HG02588 (cell line): ENCODE measurements around the gene OR2C3.
A peak's percentile ranks its signal among the peaks of the same experiment; 100 is the strongest.
"Not testable (repeated sequence)": the region's sequence is repeated elsewhere in the genome, so short reads cannot be mapped to it uniquely, and the experiment has no call there.

Experiments used
- ATAC-seq: cut with Tn5 transposase; IDR thresholded peaks from one replicate; pipeline ENCODE4 v1.9.1; 2021; ENCODE audit warnings: mild to moderate bottlenecking, moderate library complexity; ENCODE audit not compliant: unreplicated experiment

Gene OR2C3

DNA sequence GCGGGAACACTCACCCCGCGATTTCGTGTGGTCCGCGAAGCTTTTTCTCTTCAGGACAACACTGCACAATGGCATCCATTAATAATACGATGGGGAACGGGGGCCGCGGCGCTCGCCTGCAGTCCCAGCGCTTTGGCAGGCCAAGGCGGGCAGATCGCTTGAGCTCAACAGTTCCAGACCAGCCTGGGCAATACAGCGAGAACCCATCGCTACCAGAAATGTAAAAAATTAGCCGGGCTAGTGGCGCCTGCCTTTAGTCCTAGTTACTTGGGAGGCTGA lies 17.7 kb downstream of the OR2C3 start:
- no peak for ATAC-seq

DNA sequence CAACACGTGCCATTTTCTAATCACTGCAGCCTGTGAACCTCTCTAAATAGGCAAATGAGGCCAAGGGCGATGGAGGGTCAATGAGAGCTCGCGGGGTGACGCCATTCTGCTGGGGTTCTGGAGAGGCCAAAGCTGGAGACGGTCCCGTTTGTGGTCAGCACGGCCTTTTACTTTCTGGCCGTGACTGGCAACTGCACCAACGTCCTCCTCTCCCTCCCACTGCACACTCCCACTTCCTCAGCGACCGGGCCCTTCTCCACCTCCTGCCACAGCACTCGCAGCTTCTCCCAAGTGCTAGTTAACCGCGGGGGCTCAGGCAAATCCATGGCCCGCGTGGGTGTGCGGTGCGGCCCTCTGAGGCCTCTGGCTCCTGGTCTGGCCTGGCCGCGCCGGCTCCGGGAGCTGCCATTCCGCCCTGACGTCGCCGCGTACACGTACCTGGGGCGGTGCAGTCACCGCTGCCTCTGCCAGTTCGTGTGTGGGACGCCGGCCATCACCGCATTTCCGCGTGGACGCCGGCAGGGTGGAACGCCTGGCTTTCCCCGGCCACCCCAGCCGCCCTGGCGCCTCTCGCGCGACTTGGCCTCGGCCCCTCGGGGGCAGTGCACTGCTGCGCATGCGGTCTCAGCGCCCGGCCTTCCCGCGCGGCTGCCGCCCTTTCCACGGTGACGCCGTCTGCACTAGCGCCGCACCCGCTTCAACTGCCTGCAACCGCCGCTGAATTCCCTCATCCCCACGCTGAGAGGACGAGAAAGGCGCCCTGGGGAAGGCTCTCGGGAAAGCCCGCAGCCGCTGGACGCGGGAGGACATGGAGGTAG lies 18.2 kb downstream of the OR2C3 start:
- no peak for ATAC-seq

DNA sequence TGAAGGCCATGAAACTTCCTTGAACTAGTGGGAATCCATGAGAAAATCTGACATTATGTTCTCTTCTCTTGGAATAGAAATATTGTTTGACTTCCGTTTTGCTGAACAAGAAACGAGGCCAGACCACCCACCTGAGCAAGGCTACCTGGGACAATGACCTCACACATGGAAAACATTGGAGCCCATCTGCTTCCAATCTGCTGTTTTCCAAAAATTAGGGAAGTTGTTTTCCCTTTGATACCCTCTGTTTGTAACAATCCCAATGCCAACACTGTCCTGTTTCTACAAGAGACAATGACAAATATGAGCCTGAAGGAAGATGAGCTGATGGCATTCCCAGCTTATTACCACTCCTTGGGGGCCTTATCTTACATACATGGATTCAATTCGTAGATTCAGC lies 29.4 kb downstream of the OR2C3 start:
- ATAC-seq, result no peak

DNA sequence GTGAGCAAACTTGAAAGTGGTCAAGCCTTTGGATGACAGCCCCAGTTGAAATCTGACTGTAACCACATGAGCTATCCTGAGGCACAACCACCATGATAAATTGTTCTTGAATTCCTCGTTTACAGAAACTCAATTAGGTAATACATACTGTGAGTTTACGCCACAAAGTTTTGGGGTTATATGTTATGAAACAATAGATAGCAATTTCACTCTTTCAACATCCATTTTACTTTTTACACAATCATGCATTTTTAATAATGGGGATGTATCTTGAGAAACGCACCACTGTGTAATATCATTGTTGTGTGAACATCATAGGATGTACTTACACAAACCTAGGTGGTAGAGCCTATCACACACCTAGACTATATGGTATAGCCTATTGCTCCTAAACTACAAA lies 35.4 kb downstream of the OR2C3 start:
- no peak for ATAC-seq

DNA sequence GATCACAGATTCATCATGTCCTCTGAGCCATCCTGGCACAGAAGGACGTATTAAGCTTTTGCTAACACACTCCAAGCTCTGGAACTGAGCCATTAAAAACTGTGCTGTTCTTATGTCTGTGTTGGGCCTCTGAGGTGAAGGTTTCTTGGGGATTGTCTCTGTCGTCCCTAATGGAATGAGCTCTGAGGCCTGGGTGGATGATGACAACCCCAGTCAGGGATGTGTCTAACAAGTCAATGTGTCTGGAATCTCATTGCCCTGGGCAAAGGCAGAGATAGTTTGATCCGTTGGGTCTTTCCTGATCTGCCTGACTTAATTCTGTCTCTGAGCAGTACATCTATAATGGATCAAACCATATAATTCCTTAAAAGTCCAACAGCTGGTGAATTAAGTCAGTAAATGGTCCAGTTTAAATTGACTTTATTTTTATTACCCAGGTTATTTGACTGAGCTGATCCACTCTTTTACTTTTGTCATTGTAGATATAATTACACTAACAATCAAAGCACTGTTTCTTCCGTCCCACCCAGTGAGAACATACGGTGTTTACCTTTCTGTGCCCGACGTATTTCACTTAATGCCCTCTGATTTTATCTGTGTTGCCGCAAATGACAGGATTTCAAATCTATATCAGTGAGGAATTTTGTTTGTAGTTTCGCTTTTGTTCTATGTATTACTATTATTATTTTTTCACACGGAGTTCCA lies 39.5 kb downstream of the OR2C3 start:
- ATAC-seq, result no peak

- ATAC-seq, result no peak
Observed at GRCh38 chr1:247494767-247495166, 41.5 kb downstream of the OR2C3 start.

- no peak for ATAC-seq
Observed at GRCh38 chr1:247493106-247493505, 43.1 kb downstream of the OR2C3 start.

- ATAC-seq, result no peak
Observed at GRCh38 chr1:247491328-247491727, 44.9 kb downstream of the OR2C3 start.

DNA sequence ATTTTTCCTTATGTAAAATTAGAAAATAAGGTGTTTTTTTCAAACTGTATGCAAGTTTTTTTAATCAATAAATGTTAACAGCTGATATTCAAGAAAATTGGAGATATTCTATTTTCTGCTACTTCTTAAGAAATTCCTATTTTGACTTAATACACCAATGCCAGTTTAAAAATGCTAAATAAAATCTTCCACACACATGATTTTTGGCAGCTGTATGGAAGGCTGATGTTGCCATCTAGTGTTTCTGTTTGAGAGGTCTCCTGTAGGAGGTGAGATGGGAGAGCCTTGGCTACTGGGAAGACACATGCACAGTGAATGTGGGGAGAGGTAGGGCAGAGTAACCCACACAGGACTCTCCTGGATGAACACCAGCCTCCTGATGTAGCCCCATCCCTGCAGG lies 49.2 kb downstream of the OR2C3 start:
- ATAC-seq, result peak; percentile 82

- no peak for ATAC-seq
Observed at GRCh38 chr1:247482747-247483146, 53.5 kb downstream of the OR2C3 start.

- ATAC-seq, result not testable (repeated sequence)
Observed at GRCh38 chr1:247476328-247477058, 59.7 kb downstream of the OR2C3 start.

DNA sequence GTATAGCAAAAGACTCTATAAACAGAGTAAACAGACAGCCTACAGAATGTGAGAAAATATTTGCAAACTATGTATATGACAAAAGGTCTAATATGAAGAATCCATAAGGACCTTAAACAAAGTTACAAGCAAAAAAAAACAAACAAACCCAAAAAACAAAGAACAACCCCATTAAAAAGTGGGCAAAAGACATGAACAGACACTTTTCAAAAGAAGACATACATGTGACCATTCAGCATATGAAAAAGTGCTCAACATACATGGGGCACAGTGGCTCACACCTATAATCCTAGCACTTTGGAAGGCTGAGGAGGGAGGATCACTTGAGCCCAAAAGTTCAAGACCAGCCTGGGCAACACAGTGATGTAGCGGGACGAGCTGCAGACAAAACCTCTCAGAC lies 60.4 kb downstream of the OR2C3 start:
- no peak for ATAC-seq
